Measurements from ENCODE around the gene RTF2. TPM values are rescaled to one million over a fixed set of nuclear protein-coding genes. Genes with fewer than 3 reads are reported as not detected.

Gene RTF2
- total and polyA plus RNA-seq, 2 of the 4 experiments (the other 2 are of a cell fraction) = 102 to 109 TPM

- H2AK9ac ChIP-seq (replicated peaks; ENCODE audit: low read depth, low read length, poor library complexity) = no peak overlapping the region
- ATAC-seq (ENCODE audit: low read depth) (no peak), DNase-seq (no peak)
- dilution Hi-C loops (cut with HindIII; ENCODE audit: low sequenced_read_pairs, unreplicated experiment) (no loop called here), in situ Hi-C loops (cut with MboI; ENCODE audit: low sequenced_read_pairs) (loop anchor here (5.0 kb wide), 1 partner anchor 66 kb away; no protein-coding TSS in a partner anchor), intact Hi-C loops (cut with micrococcal nuclease) (no loop called here)
- H3K9me1 ChIP-seq (ENCODE audit: insufficient read depth, low read length) = no peaks in the 10 kb centered on the region; the same call in 1 of the 2 replicates
- no peak overlapping the region for H3K4me3 ChIP-seq (ENCODE audit: insufficient read depth, low read depth, low read length)
- H2BK5ac ChIP-seq (ENCODE audit: low read depth, low read length, poor library complexity, severe bottlenecking) = no peak overlapping the region
- BruUV-seq (replicated peaks) = no TSS peak
- 100% methylated on average over 1 of the region's 3 CpGs; no CpG with 5 or more reads in 1 of the 2 experiments for WGBS, 2 experiments (ENCODE audit: extremely low coverage in 2 of 2, insufficient read length in 1 of 2)
- H3K4me1 ChIP-seq (ENCODE audit: control insufficient read depth, insufficient read depth, low read length) = no peaks in the 10 kb centered on the region
- H2BK20ac ChIP-seq (ENCODE audit: low read depth, low read length) = no peak overlapping the region
- H3K14ac ChIP-seq (replicated peaks; ENCODE audit: low read depth, low read length) = no peak overlapping the region
- H2BK15ac ChIP-seq (ENCODE audit: low read depth, low read length) = no peak overlapping the region
- H4K8ac ChIP-seq (ENCODE audit: low read depth in 2 of 2, low read length in 2 of 2) = no peak overlapping the region
- no peak overlapping the region for H3K9ac ChIP-seq (ENCODE audit: low read depth, low read length)
- CTCF ChIA-PET = interaction anchor here (0.8 to 1.2 kb wide), 2 partner anchors 9 to 23 kb away, joined by 3 to 5 read pairs; no protein-coding TSS in a partner anchor
- no peak overlapping the region for H2AFZ ChIP-seq (replicated peaks; ENCODE audit: low read length, poor library complexity)
- no peak overlapping the region for H3K18ac ChIP-seq (ENCODE audit: low read depth, low read length)
- no peak overlapping the region for H2BK120ac ChIP-seq (ENCODE audit: low read depth, low read length)
- no peak overlapping the region for H3K56ac ChIP-seq (ENCODE audit: extremely low read depth, insufficient read depth, low read length)
- H3K4ac ChIP-seq (ENCODE audit: low read depth, low read length) = no peak overlapping the region
- H3K27me3 ChIP-seq (ENCODE audit: control insufficient read depth, insufficient read depth, low read length) = no peaks in the 10 kb centered on the region
- no peaks in the 10 kb centered on the region for H3K9me3 ChIP-seq (ENCODE audit: control insufficient read depth, insufficient read depth, low read length)
- no peak overlapping the region for H3K27ac ChIP-seq (ENCODE audit: insufficient read depth, low read length)
- H4K91ac ChIP-seq (ENCODE audit: insufficient read depth, low read depth, low read length) = no peak overlapping the region
- peaks cover 0 to 3% of the 10 kb centered on the region in 2 experiments; a peak in 2 of 4 replicates for H3K79me1 ChIP-seq (ENCODE audit: low read depth in 1 of 2, low read length in 2 of 2)
- no peak overlapping the region for H3K4me2 ChIP-seq (ENCODE audit: low read depth, low read length)
- TF ChIP-seq USF2 (IDR thresholded peaks at IDR 0.05; ENCODE audit: low read depth, low read length) (no peak), CEBPB (IDR thresholded peaks at IDR 0.05; ENCODE audit: low read depth, low read length) (no peak), NFE2L2 (IDR thresholded peaks at IDR 0.05; ENCODE audit: low read depth, low read length) (no peak), ELK1 (IDR thresholded peaks at IDR 0.05; ENCODE audit: borderline replicate concordance, low read depth, low read length) (no peak), MAFK (IDR thresholded peaks at IDR 0.05; ENCODE audit: low read depth, low read length) (no peak), SMC3 (IDR thresholded peaks at IDR 0.05; ENCODE audit: low read depth, low read length) (no peak), FOS (IDR thresholded peaks at IDR 0.05; ENCODE audit: low read depth, low read length) (no peak), MAZ (IDR thresholded peaks at IDR 0.05; ENCODE audit: borderline replicate concordance, low read depth, low read length) (no peak), RCOR1 (IDR thresholded peaks at IDR 0.05; ENCODE audit: insufficient replicate concordance, low read length) (no peak), RFX5 (IDR thresholded peaks at IDR 0.05; ENCODE audit: low read depth, low read length) (no peak)
- no peak overlapping the region for H2AK5ac ChIP-seq (ENCODE audit: low read depth, low read length)
- no peak overlapping the region for H4K5ac ChIP-seq (ENCODE audit: low read depth, low read length)
- H4K20me1 ChIP-seq (ENCODE audit: insufficient read depth, low read length) = no peaks in the 10 kb centered on the region
- POLR2A ChIA-PET (ENCODE audit: unreplicated experiment) = interaction anchor here (0.7 kb wide), 1 partner anchor 52 kb away, joined by 10 read pairs; the partner anchor contains the start of gene CASS4
- H3K23ac ChIP-seq (ENCODE audit: low read depth, low read length) = no peak overlapping the region
- peaks cover 12% of the 10 kb centered on the region; the same call in 1 of the 2 replicates for H3K36me3 ChIP-seq (ENCODE audit: control insufficient read depth, insufficient read depth, low read length)
Measured at GRCh38 chr20:56463428-56463827, 5.0 kb upstream of the RTF2 start.
